HG02642 (cell line): Measurements from ENCODE around the gene OTX2.

Source experiments
- ATAC-seq: cut with Tn5 transposase; IDR thresholded peaks from one replicate; pipeline ENCODE4 v1.9.1; 2021; ENCODE audit warnings: mild to moderate bottlenecking; ENCODE audit not compliant: unreplicated experiment, poor library complexity

The OTX2 gene

DNA sequence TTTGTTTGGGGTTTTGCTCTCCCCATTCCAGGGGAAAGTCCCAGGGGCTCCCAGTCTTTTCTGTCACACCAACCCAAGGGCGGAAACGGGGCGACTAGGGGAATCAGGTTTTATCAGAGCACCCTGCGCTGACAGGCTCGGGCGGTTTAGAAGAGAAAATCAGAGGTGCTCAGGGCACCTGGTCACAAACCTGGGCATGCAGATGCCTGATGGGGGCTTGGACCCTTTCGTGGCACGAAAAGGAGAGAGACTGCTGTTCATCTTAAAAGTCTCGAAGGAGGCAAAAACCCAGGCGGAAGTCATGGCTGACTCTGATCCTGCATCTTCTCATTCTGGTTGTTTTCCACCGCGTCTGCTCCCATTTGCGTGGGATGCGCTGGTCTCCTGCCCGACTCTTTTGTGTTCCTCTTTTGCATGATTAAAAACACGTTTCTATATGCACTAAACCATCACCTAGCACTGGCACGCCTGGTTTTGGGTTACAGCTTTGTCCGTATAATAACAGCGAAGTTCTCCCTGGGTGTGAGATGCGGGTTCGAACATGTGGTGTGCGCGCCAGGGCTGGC lies 13.2 kb downstream of the OTX2 start:
- no peak for ATAC-seq

DNA sequence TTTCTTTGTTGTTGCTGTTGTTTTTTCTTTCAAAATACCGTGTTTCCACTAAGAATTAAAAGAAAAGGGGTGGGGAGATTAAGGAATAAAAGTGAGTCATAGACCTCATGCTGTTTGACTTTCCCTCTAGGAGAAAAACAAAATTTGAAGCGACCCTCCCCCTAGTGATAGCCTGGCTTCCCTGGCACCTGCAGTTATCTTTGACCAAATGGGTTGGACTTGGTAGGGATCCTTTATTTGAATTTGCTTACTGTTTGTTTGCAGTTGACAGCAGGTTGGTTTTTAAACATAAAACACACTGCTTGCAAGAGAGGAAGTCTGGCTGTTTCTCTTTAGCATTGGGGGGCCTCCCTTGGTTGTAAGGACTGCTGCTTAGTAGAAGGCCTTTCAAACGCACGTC lies 14.0 kb downstream of the OTX2 start:
- no peak for ATAC-seq

GRCh38 chr14:56795284-56795622 lies 15.0 kb downstream of the OTX2 start:
- ATAC-seq: no peak

DNA sequence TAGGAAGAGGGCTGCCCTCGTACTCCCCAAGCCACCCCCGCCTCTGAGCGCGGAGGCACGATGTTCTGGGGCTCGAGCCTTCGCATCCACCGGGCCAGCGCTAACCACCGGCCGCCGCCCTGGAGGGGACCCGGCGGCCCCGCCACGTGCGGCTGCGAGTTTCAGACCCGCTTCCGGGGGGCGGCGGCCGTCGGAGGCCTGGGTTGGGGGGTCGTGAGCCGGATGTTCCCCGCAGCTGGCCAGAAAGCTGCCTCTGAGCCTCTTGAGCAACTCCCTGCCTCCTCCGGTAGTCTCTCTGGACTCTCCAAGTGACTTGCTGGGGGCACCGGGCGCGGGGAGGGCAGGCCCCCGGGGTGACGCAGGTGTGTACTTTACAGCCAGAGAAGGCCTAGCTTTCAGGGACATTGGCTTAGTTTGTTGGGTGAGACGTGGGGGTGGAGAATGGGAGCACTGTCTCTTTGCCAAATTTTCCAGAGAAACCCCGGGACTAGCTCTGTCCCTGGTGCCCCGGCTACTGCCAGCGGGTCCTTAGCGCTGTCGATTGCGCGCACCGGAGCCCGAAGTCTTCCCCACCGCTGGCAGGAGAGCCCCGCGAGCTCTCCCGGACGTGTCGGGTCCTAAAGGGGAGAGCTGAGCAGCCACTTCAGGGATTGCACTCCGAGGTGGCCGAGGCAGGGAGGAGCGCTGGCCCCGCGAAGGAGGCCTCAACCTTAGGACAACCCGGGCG lies 15.6 kb downstream of the OTX2 start:
- ATAC-seq: no peak

DNA sequence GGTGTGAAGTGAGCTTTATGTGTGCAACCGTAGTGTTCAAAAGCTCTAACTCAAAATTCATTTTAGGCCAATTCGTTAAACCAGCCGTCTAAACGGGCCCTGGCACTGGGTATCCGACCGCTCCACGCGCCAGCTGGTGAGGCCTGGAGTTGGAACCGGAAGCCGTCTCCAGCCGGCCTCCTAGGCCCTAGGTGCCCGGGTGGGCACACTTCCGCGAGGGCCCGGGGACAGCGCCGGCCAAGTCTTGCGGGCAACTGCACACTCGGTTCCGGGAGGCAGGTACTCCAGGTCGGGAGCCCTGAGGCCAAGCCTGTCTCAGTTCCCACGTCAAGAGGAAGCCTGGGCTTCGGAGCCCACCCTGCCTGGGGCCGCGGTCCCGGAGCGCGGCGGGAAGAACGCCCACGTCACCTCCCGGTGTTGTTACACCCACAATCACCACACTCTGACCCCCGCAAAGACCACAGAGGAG lies 16.2 kb downstream of the OTX2 start:
- no peak for ATAC-seq

- no peak for ATAC-seq
Observed at GRCh38 chr14:56789955-56790354, 20.3 kb downstream of the OTX2 start.

DNA sequence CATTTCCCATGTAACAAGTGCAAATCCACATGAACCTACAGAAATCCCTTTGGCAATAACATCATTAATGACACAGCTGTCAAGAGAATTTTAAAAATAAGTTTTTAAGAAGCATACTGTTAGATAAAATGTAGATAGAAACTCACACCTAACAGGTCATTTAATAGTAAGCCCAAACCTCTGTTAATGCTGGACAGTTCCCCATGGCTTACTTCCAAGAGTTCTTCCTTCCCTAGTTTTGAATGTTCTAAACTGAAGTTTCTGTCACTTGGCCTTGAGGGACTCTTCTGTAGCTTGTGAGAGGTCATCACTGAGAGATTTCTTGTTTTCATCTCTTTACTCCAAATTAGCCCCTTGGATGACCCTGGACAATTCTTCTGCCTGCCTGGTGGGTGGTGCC lies 22.7 kb downstream of the OTX2 start:
- ATAC-seq: no peak

GRCh38 chr14:56782711-56783110 lies 27.6 kb downstream of the OTX2 start:
- no peak for ATAC-seq

DNA sequence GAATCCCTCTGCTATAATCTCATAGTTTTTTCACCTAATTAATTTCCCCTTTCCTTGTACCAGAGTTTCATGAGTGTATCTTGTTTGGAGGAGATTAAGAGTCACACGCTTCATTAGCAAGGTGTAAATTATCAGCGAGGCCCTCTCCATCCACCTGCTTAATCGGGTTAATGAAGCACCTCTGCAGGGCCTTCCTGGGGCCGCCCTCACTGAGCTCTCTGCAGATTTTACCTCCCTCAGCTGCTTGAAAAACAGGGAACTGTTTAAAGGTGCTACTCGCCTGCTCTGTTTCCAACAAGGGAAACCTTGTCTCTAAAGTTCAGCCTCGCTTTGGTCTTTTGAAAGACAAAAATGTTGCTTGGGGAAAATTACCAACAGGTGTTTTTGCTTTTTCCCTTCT lies 35.8 kb downstream of the OTX2 start:
- no peak for ATAC-seq

- ATAC-seq: no peak
Observed at GRCh38 chr14:56770512-56770911, 39.8 kb downstream of the OTX2 start.

DNA sequence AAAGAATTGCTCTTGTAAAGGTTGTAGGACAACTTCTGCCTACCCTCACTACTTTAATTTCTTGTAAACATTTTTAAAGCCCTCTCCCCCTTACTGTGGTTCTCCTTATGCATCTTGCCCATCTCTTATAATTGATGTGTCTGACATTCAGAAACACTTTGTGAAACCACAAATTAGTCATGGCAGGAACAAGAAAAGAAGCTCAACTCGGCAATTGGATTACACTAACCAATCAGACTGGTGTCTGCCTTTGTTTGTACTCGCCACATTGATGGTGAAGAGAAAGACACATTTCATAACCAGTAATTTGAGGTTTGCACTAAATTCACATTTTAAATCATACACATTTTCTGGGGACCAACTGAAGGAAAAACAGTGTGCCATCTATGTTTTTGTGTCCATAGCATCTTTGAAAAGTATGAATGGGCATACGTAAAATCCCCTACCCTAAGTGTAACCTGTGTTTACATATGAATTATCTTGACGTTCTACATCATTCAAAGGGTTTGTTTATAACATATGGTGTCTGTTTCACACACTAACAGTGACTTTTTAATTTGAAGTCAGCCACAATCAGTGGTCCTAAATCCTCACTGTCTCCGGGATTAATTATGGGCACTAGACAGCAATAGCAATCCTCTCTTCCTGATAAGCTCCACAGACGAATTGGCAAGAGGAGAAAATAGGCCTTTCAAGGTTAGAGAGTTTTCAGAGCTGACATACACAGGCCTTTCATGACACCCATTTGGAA lies 49.9 kb downstream of the OTX2 start:
- ATAC-seq: no peak

DNA sequence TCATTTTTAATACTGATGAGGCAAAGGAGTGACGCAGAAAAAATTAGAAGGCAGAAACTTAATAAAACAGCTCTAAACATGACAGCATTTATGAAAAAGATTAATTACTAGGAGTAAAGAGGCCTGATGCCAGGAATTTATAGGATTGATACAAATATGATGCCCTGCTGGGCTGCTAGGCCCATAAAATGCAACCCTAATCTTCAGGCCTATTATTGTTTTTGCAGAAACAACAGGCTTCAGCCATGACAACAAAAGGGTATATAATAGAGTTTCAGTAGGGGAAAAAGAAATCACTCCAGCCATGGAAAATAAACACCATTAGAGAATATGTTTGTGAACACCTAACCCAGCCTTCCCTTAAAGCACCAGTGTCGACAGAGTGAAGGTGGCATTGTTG lies 50.6 kb downstream of the OTX2 start:
- ATAC-seq: no peak

DNA sequence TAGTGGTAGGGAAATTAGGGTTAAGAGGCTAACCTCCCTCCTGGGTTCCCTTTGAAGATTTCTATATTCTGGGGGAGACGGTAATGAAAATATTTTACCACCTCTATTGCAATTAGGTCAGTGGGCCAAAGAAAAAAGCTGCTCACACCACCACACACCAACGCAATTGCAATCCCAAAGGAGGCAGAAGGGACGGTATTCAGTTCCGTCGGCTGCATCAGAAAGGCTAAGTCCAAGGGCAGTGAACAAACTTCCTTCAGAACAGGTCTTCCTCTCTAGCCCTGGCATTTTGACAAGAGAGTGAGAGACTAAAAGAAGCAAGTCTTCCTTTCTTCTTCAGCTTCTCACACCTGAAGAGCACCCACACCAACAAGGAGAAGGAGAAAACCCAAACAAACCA lies 51.2 kb downstream of the OTX2 start:
- ATAC-seq: no peak

- ATAC-seq: no peak
Observed at GRCh38 chr14:56754921-56755320, 55.4 kb downstream of the OTX2 start.

DNA sequence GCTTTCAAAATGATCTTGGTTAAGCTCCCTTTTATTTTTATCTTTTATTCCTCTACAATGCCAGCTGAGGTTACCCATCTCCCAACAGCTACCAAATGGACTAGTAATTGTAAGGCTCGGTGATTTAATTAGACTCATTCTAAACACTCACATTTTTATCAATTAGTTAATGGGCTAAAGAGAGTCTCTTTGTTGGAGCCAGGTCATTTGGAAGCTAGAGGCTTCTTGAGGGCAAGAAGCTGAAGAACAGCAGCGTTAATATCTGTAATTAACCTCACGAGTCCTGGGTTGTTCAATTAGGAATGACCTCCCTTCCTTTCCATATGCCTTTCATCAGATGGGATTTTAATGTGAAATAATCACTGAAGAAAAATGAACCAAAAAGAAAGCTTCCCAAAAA lies 56.9 kb downstream of the OTX2 start:
- ATAC-seq: no peak

DNA sequence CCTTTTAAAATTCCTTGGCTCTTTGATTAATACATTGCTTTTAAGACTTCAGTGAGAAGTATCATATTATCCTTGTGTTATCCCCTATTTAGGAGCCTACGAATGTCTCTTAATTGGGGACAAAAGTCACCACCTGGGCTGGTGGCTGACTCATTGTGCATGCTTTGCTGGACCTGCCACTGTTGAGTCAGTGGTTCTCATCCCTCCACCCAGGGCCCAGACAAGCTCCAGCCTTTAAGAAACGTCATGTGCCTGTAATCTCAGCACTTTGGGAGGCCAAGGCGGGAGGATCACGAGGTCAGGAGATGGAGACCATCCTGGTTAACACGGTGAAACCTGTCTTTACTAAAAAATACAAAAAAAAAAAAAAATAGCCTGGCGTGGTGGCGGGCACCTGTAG lies 57.9 kb downstream of the OTX2 start:
- no peak for ATAC-seq

GRCh38 chr14:56751471-56751870 lies 58.8 kb downstream of the OTX2 start:
- ATAC-seq: no peak
